Hepatocyte (in vitro differentiated cells): ENCODE measurements around the gene NOL12. TPM values are rescaled to one million over a fixed set of nuclear protein-coding genes. Genes with fewer than 3 reads are reported as not detected.

Experiments
- DNase-seq: peaks from one replicate; pipeline ENCODE4 v3.0.0-alpha.2; 2016; ENCODE audit warnings: low spot score
- H2AFZ ChIP-seq: fragments of 200-600 bp; sonication (generic); 2 replicates; pipeline ENCODE4 v1.6.0; 2016; ENCODE audit warnings: antibody characterized with exemption, mild to moderate bottlenecking
- H3K27ac ChIP-seq: fragments of 200-600 bp; sonication (generic); 2 replicates; pipeline ENCODE4 v1.5.1; 2016; ENCODE audit warnings: mild to moderate bottlenecking
- H3K27me3 ChIP-seq: fragments of 200-600 bp; sonication (generic); 2 replicates; pipeline ENCODE4 v1.6.1; 2016
- H3K36me3 ChIP-seq: fragments of 200-600 bp; sonication (generic); replicated peaks from 2 replicates; pipeline ENCODE4 v1.5.1; 2016; ENCODE audit warnings: low read depth; ENCODE audit not compliant: insufficient read depth
- H3K4me1 ChIP-seq: fragments of 200-600 bp; sonication (generic); 2 replicates; pipeline ENCODE4 v1.5.1; 2016; ENCODE audit warnings: mild to moderate bottlenecking, moderate library complexity; ENCODE audit not compliant: insufficient read depth
- H3K4me2 ChIP-seq: fragments of 200-600 bp; sonication (generic); 2 replicates; pipeline ENCODE4 v1.6.0; 2016
- H3K4me3 ChIP-seq: fragments of 200-600 bp; sonication (generic); 2 replicates; pipeline ENCODE4 v1.5.1; 2016; ENCODE audit warnings: mild to moderate bottlenecking
- H3K79me2 ChIP-seq: fragments of 200-600 bp; sonication (generic); 2 replicates; pipeline ENCODE4 v1.6.0; 2017; ENCODE audit warnings: mild to moderate bottlenecking
- H3K9me2 ChIP-seq: fragments of 200-600 bp; sonication (generic); replicated peaks from 2 replicates; pipeline ENCODE4 v1.6.0; 2017; ENCODE audit warnings: mild to moderate bottlenecking; ENCODE audit not compliant: insufficient read depth
- H3K9me3 ChIP-seq: fragments of 200-600 bp; sonication (generic); 2 replicates; pipeline ENCODE4 v1.5.1; 2016; ENCODE audit warnings: low read depth, mild to moderate bottlenecking
- H4K20me1 ChIP-seq: fragments of 200-600 bp; sonication (generic); 2 replicates; pipeline ENCODE4 v1.6.0; 2016; ENCODE audit warnings: mild to moderate bottlenecking; ENCODE audit not compliant: insufficient read depth, poor library complexity, severe bottlenecking
- CTCF ChIP-seq: fragments of 200-600 bp; sonication (generic); IDR thresholded peaks from 2 replicates; pipeline ENCODE4 v1.5.1; 2016; ENCODE audit warnings: antibody characterized with exemption, mild to moderate bottlenecking; ENCODE audit not compliant: poor library complexity
- EZH2 ChIP-seq: fragments of 200-600 bp; sonication (generic); IDR thresholded peaks from 2 replicates; pipeline ENCODE4 v1.6.1; 2016; ENCODE audit warnings: antibody characterized with exemption, mild to moderate bottlenecking, borderline replicate concordance
- EZH2phosphoT487 ChIP-seq: fragments of 200-600 bp; sonication (generic); IDR thresholded peaks from one replicate; pipeline ENCODE4 v1.6.1; 2018; ENCODE audit warnings: antibody characterized with exemption, mild to moderate bottlenecking, low read depth, moderate library complexity; ENCODE audit not compliant: unreplicated experiment, severe bottlenecking
- WGBS: methylation state at CpG from one replicate; pipeline ENCODE4 v1.1.6; 2016; ENCODE audit warnings: low lambda C conversion rate; ENCODE audit errors: missing lambda C conversion rate; 5-methylcytosine and 5-hydroxymethylcytosine counted together
- polyA plus RNA-seq: library from polyadenylated mRNA; unstranded; fragments of >200 nt; fragmentation: Nextera tagmentation; extraction: Ambion mirVana; gene quantifications from 2 replicates; pipeline ENCODE4 v1.2.1, GENCODE V29; 2016
- total RNA-seq: library from RNA; depleted of rRNA; stranded (reverse); fragments of >200 nt; gene quantifications from 2 replicates; pipeline ENCODE4 v1.2.3, GENCODE V29; 2014

Gene NOL12
- total and polyA plus RNA-seq, 2 experiments from 2014 or later, result 11.4 to 27.6 TPM

DNA sequence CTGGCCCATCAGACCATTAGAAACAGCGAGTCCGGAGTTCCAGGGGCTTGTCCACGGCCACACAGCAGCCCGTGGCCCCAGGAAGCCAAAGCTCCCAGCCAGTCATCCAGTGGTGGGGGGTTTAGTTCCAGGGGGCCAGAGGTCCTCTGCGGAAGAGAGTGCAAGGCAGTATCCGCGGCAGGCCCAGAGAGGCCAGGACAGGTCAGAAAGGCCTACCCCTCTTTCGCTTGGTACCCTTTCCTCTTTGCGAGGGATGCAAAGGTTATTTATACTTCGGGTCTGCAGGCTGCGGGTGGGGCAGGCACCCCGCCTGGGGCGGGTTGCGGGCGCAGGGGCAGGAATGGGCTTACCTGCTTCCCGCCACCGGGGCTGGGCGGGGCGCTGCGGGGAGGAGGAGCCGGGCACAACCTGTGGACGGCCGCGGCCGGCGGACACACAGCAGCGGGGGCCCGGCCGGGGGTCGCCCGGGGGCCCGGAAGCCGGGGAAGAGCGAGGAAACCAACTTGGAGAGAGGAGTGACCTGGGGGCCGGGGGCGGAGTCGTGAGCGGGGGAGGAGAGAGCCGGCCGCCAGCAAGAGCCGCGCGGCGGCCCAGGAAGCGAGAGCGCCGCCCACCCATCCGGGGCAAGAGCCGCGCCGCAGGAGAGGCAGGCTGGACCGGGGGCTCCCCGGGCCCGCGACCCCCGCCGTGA is 46.9 kb upstream of the NOL12 start, which contains the start of gene SH3BP1:
SH3BP1 (plus strand) TSS at position 600 of the 691 bp plus-strand sequence. CDS start 119 bp downstream, outside the sequence.
- 26% methylated on average over 14 of the region's 57 CpGs for WGBS
- peaks cover 70% of the 10 kb centered on the region for H3K4me1 ChIP-seq
- H3K36me3 ChIP-seq, result no peaks in the 10 kb centered on the region
- no peak for TF ChIP-seq EZH2
- H3K9me2 ChIP-seq, result no peaks in the 10 kb centered on the region
- peaks cover 41% of the 10 kb centered on the region for H3K79me2 ChIP-seq
- no peaks in the 10 kb centered on the region for H3K9me3 ChIP-seq
- no peaks in the 10 kb centered on the region for H4K20me1 ChIP-seq
- H2AFZ ChIP-seq, result peak within 1 kb of the TSS; percentile 86
- peak within 1 kb of the TSS; percentile 95 for H3K27ac ChIP-seq
- peak; percentile 81 for DNase-seq
- no peaks in the 10 kb centered on the region for H3K27me3 ChIP-seq
- peak within 1 kb of the TSS; percentile 99 for H3K4me2 ChIP-seq
- peak within 1 kb of the TSS; percentile 96 for H3K4me3 ChIP-seq

DNA sequence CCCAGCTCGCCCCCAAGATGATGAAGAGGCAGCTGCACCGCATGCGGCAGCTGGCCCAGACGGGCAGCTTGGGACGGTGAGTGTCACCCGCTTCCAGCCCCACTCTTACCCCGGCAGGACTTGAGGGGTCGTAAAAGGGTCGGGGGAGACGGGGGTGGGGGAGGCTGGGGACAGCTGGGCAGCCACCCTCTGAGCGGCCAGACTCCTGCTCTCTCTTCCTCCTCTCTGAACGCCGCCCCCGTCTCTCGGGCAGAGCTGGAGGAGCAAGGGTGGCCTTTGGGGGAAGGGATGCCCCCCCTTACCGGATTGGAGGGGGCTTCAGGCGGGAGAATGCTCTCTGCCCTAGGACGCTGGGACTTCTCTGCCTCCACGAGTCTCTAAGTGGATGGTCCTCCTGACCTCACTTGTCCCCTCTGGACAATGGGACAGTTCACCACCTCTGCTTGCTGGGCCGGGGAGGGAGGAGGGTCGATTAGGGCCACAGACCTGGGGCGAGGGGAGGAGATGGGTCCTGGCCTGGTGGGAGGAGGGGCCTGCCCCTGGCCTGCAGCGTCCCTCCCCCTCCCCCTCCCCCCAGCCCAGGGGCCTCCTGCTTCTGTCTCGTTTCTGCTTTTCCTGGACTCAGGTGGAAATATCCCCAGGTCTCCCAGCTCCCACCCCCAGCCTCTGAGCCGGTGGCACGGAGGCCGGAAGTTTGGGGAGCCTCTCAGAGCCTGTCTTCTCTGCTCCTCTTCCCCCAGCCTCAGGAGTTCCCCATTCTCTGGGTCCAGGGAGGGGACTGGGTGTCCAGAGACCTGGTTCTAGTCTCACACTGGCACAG is 46.2 kb upstream of the NOL12 start:
- no peak for DNase-seq
- H4K20me1 ChIP-seq, result no peaks in the 10 kb centered on the region
- WGBS, result 4% methylated on average over 23 of the region's 27 CpGs
- no peaks in the 10 kb centered on the region for H3K36me3 ChIP-seq
- peak overlapping the region; percentile 99 for H3K4me2 ChIP-seq
- H3K4me3 ChIP-seq, result peak overlapping the region; percentile 96
- H3K27ac ChIP-seq, result peak overlapping the region; percentile 95
- H3K9me2 ChIP-seq, result no peaks in the 10 kb centered on the region
- H3K27me3 ChIP-seq, result no peaks in the 10 kb centered on the region
- peaks cover 63% of the 10 kb centered on the region for H3K4me1 ChIP-seq
- peaks cover 41% of the 10 kb centered on the region for H3K79me2 ChIP-seq
- no peaks in the 10 kb centered on the region for H3K9me3 ChIP-seq
- H2AFZ ChIP-seq, result peak overlapping the region; percentile 86
- no peak for TF ChIP-seq CTCF
- no peak for TF ChIP-seq EZH2
- TF ChIP-seq EZH2phosphoT487, result no peak

DNA sequence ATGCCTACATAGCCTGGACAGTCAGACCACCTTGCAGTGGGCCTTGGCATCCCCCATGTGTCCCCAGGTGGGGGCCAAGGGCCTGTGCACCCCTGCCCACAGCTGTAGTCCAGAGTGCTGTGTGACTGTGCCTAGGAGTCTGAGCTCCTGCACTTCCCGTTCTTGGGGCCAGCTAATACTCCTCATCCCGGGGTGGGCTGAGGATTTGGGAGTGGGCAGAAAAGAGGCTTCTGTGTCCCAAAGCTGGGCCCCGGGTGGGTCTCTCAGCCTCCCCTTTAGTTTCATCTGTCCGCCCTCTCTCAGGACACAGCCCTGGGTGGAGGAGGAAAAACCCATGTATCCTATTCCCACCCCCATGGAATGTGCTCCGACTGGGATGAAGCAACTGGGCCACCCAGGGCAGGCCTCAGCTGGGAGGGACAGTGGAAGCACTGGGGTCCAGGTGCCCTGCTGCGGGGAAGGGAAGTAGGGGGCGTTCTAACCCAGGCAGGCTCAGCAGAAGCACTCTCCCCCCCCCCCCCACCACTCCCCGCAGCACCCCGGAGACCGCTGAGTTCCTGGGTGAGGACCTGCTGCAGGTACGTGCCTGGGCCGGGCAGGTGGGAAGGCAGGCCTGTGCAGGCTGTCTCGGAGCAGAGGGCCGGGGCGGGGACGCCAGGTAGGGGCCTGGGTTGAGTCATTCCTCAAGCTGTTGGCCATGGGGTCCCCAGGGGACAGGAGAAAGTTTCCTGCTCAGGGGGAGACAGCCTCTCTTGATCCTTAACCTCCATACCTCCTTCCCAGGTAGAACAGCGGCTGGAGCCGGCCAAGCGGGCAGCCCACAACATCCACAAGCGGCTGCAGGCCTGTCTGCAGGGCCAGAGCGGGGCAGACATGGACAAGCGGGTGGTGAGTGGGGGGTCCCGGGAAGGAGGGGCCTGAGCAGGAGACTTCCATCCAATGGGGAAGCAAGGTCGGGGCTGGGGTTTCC is 45.3 kb upstream of the NOL12 start:
- H3K4me1 ChIP-seq, result peaks cover 54% of the 10 kb centered on the region
- TF ChIP-seq EZH2 (no peak), CTCF (no peak)
- H3K4me3 ChIP-seq, result peak overlapping the region; percentile 96
- peaks cover 41% of the 10 kb centered on the region for H3K79me2 ChIP-seq
- no peak overlapping the region for H2AFZ ChIP-seq
- no peaks in the 10 kb centered on the region for H3K27me3 ChIP-seq
- H3K36me3 ChIP-seq, result no peaks in the 10 kb centered on the region
- 75% methylated on average over 20 of the region's 24 CpGs for WGBS
- no peaks in the 10 kb centered on the region for H3K9me3 ChIP-seq
- H3K27ac ChIP-seq, result peak overlapping the region; percentile 95
- no peaks in the 10 kb centered on the region for H3K9me2 ChIP-seq
- H4K20me1 ChIP-seq, result no peaks in the 10 kb centered on the region
- no peak for DNase-seq
- H3K4me2 ChIP-seq, result peak overlapping the region; percentile 99
